ENCODE data around the gene RHBDD3.
A peak's percentile ranks its signal among the peaks of the same experiment; 100 is the strongest.
"Not testable (repeated sequence)": the region's sequence is repeated elsewhere in the genome, so short reads cannot be mapped to it uniquely, and the experiment has no call there.

RHBDD3 gene

GRCh38 chr22:29251981-29252911 lies 15.5 kb downstream of the RHBDD3 start:
- Histone ChIP-seq H3K4ac (ENCODE audit: low read length) (no peak overlapping the region), H2BK15ac (ENCODE audit: low read length) (no peak overlapping the region), H4K91ac (ENCODE audit: low read depth, low read length, poor library complexity) (no peak overlapping the region), H3K9ac (ENCODE audit: low read depth, low read length, poor library complexity) (no peak overlapping the region), H3K4me2 (ENCODE audit: insufficient read depth, low read length, poor library complexity, severe bottlenecking) (no peak overlapping the region), H3K9me3 (replicated peaks in 1 of 2; ENCODE audit: control insufficient read depth in 2 of 2, insufficient read depth in 1 of 2, low read depth in 1 of 2, low read length in 2 of 2) (no peaks in the 10 kb centered on the region), H3K27me3 (ENCODE audit: control insufficient read depth in 3 of 3, insufficient read depth in 3 of 3, low read depth in 1 of 3, low read length in 3 of 3) (no peaks in the 10 kb centered on the region), H4K8ac (ENCODE audit: low read depth, low read length) (no peak overlapping the region), H3K14ac (ENCODE audit: low read length) (no peak overlapping the region), H2AK5ac (ENCODE audit: low read depth, low read length) (peak overlapping the region; percentile 63), H2BK12ac (ENCODE audit: low read length) (no peak overlapping the region), H3K18ac (ENCODE audit: low read length) (no peak overlapping the region), H3K23ac (ENCODE audit: low read depth, low read length, poor library complexity) (no peak overlapping the region), H2BK120ac (ENCODE audit: low read depth, low read length) (no peak overlapping the region), H2AFZ (ENCODE audit: low read length) (no peak overlapping the region), H3K27ac (replicated peaks; ENCODE audit: low read length) (no peak overlapping the region), H3K4me3 (ENCODE audit: low read length in 2 of 2) (no peak overlapping the region), H3K36me3 (replicated peaks in 1 of 2; ENCODE audit: control insufficient read depth in 2 of 2, insufficient read depth in 2 of 2, low read length in 2 of 2) (peaks cover 0 to 16% of the 10 kb centered on the region in 2 donors), H2BK5ac (ENCODE audit: low read length) (no peak overlapping the region), H3K4me1 (ENCODE audit: control insufficient read depth in 2 of 2, insufficient read depth in 1 of 2, low read depth in 1 of 2, low read length in 2 of 2) (no peaks in the 10 kb centered on the region), H3K79me1 (ENCODE audit: low read depth, low read length) (no peaks in the 10 kb centered on the region)
- no CpG with 5 or more reads among the region's 10 CpGs for WGBS, 2 donors (ENCODE audit: extremely low coverage in 2 of 2, insufficient read length in 2 of 2, insufficient replicate concordance in 1 of 2)
- DNase-seq (ENCODE audit: low spot score) = no peak

- Histone ChIP-seq H2BK12ac (ENCODE audit: low read length) (no peak overlapping the region), H3K27me3 (ENCODE audit: control insufficient read depth in 3 of 3, insufficient read depth in 3 of 3, low read depth in 1 of 3, low read length in 3 of 3) (no peaks in the 10 kb centered on the region), H2BK5ac (ENCODE audit: low read length) (no peak overlapping the region), H3K23ac (ENCODE audit: low read depth, low read length, poor library complexity) (no peak overlapping the region), H3K9me3 (replicated peaks in 1 of 2; ENCODE audit: control insufficient read depth in 2 of 2, insufficient read depth in 1 of 2, low read depth in 1 of 2, low read length in 2 of 2) (no peaks in the 10 kb centered on the region), H3K4ac (ENCODE audit: low read length) (no peak overlapping the region), H3K79me1 (ENCODE audit: low read depth, low read length) (peaks cover 3% of the 10 kb centered on the region), H3K4me3 (ENCODE audit: low read length in 2 of 2) (no peak overlapping the region), H4K91ac (ENCODE audit: low read depth, low read length, poor library complexity) (no peak overlapping the region), H3K36me3 (replicated peaks in 1 of 2; ENCODE audit: control insufficient read depth in 2 of 2, insufficient read depth in 2 of 2, low read length in 2 of 2) (peaks cover 0 to 20% of the 10 kb centered on the region in 2 donors), H3K14ac (ENCODE audit: low read length) (no peak overlapping the region), H3K4me1 (ENCODE audit: control insufficient read depth in 2 of 2, insufficient read depth in 1 of 2, low read depth in 1 of 2, low read length in 2 of 2) (no peaks in the 10 kb centered on the region), H3K4me2 (ENCODE audit: insufficient read depth, low read length, poor library complexity, severe bottlenecking) (no peak overlapping the region), H2BK15ac (ENCODE audit: low read length) (no peak overlapping the region), H2BK120ac (ENCODE audit: low read depth, low read length) (no peak overlapping the region), H2AK5ac (ENCODE audit: low read depth, low read length) (no peak overlapping the region), H4K8ac (ENCODE audit: low read depth, low read length) (no peak overlapping the region), H3K9ac (ENCODE audit: low read depth, low read length, poor library complexity) (no peak overlapping the region), H3K18ac (ENCODE audit: low read length) (no peak overlapping the region), H2AFZ (ENCODE audit: low read length) (no peak overlapping the region), H3K27ac (replicated peaks; ENCODE audit: low read length) (no peak overlapping the region)
- no CpG with 5 or more reads among the region's 5 CpGs for WGBS, 2 donors (ENCODE audit: extremely low coverage in 2 of 2, insufficient read length in 2 of 2, insufficient replicate concordance in 1 of 2)
- no peak for DNase-seq (ENCODE audit: low spot score)
Measured at GRCh38 chr22:29251265-29251664, 16.5 kb downstream of the RHBDD3 start.

- WGBS, 2 donors (ENCODE audit: extremely low coverage in 2 of 2, insufficient read length in 2 of 2, insufficient replicate concordance in 1 of 2) = no CpG with 5 or more reads among the region's 10 CpGs
- not testable (repeated sequence) for H2BK120ac ChIP-seq (ENCODE audit: low read depth, low read length); H4K91ac ChIP-seq (ENCODE audit: low read depth, low read length, poor library complexity); H3K4ac ChIP-seq (ENCODE audit: low read length); H2BK15ac ChIP-seq (ENCODE audit: low read length); H3K9ac ChIP-seq (ENCODE audit: low read depth, low read length, poor library complexity); H3K79me1 ChIP-seq (ENCODE audit: low read depth, low read length); DNase-seq (ENCODE audit: low spot score); H2BK12ac ChIP-seq (ENCODE audit: low read length); H3K18ac ChIP-seq (ENCODE audit: low read length); H3K14ac ChIP-seq (ENCODE audit: low read length); H4K8ac ChIP-seq (ENCODE audit: low read depth, low read length); H2BK5ac ChIP-seq (ENCODE audit: low read length); H2AK5ac ChIP-seq (ENCODE audit: low read depth, low read length); H3K27me3 ChIP-seq (ENCODE audit: control insufficient read depth in 3 of 3, insufficient read depth in 3 of 3, low read depth in 1 of 3, low read length in 3 of 3); H3K23ac ChIP-seq (ENCODE audit: low read depth, low read length, poor library complexity); H3K4me1 ChIP-seq (ENCODE audit: control insufficient read depth in 2 of 2, insufficient read depth in 1 of 2, low read depth in 1 of 2, low read length in 2 of 2); H2AFZ ChIP-seq (ENCODE audit: low read length); H3K4me2 ChIP-seq (ENCODE audit: insufficient read depth, low read length, poor library complexity, severe bottlenecking); H3K4me3 ChIP-seq (ENCODE audit: low read length in 2 of 2); H3K27ac ChIP-seq (replicated peaks; ENCODE audit: low read length)
- H3K9me3 ChIP-seq (replicated peaks in 1 of 2; ENCODE audit: control insufficient read depth in 2 of 2, insufficient read depth in 1 of 2, low read depth in 1 of 2, low read length in 2 of 2) = peaks cover 4 to 11% of the 10 kb centered on the region in 2 donors
- H3K36me3 ChIP-seq (replicated peaks in 1 of 2; ENCODE audit: control insufficient read depth in 2 of 2, insufficient read depth in 2 of 2, low read length in 2 of 2) = peaks cover 0 to 37% of the 10 kb centered on the region in 2 donors
Measured at GRCh38 chr22:29247891-29248290, 19.9 kb downstream of the RHBDD3 start.

GRCh38 chr22:29245626-29246385 lies 22.0 kb downstream of the RHBDD3 start:
- Histone ChIP-seq H3K23ac (ENCODE audit: low read depth, low read length, poor library complexity) (no peak overlapping the region), H3K9ac (ENCODE audit: low read depth, low read length, poor library complexity) (no peak overlapping the region), H2BK5ac (ENCODE audit: low read length) (peak overlapping the region; percentile 19), H3K27me3 (ENCODE audit: control insufficient read depth in 3 of 3, insufficient read depth in 3 of 3, low read depth in 1 of 3, low read length in 3 of 3) (no peaks in the 10 kb centered on the region), H4K8ac (ENCODE audit: low read depth, low read length) (no peak overlapping the region), H3K18ac (ENCODE audit: low read length) (no peak overlapping the region), H2BK15ac (ENCODE audit: low read length) (no peak overlapping the region), H4K91ac (ENCODE audit: low read depth, low read length, poor library complexity) (no peak overlapping the region), H2AFZ (ENCODE audit: low read length) (no peak overlapping the region), H2BK120ac (ENCODE audit: low read depth, low read length) (no peak overlapping the region), H3K4ac (ENCODE audit: low read length) (no peak overlapping the region), H3K4me3 (ENCODE audit: low read length in 2 of 2) (no peak overlapping the region), H3K4me2 (ENCODE audit: insufficient read depth, low read length, poor library complexity, severe bottlenecking) (no peak overlapping the region), H3K14ac (ENCODE audit: low read length) (no peak overlapping the region), H3K36me3 (replicated peaks in 1 of 2; ENCODE audit: control insufficient read depth in 2 of 2, insufficient read depth in 2 of 2, low read length in 2 of 2) (peaks cover under 1 to 54% of the 10 kb centered on the region in 2 donors), H3K79me1 (ENCODE audit: low read depth, low read length) (peaks cover 3% of the 10 kb centered on the region), H3K4me1 (ENCODE audit: control insufficient read depth in 2 of 2, insufficient read depth in 1 of 2, low read depth in 1 of 2, low read length in 2 of 2) (peaks cover 0 to 3% of the 10 kb centered on the region in 2 donors), H3K9me3 (replicated peaks in 1 of 2; ENCODE audit: control insufficient read depth in 2 of 2, insufficient read depth in 1 of 2, low read depth in 1 of 2, low read length in 2 of 2) (peaks cover 11 to 31% of the 10 kb centered on the region in 2 donors), H3K27ac (replicated peaks; ENCODE audit: low read length) (no peak overlapping the region), H2AK5ac (ENCODE audit: low read depth, low read length) (no peak overlapping the region), H2BK12ac (ENCODE audit: low read length) (no peak overlapping the region)
- peak; percentile 60 for DNase-seq (ENCODE audit: low spot score)
- WGBS, 2 donors (ENCODE audit: extremely low coverage in 2 of 2, insufficient read length in 2 of 2, insufficient replicate concordance in 1 of 2) = no CpG with 5 or more reads among the region's 11 CpGs

Measured in neuronal stem cell (in vitro differentiated cells).